ENCODE data around the gene TMEM176A.
A peak's percentile ranks its signal among the peaks of the same experiment; 100 is the strongest.

Gene TMEM176A

DNA sequence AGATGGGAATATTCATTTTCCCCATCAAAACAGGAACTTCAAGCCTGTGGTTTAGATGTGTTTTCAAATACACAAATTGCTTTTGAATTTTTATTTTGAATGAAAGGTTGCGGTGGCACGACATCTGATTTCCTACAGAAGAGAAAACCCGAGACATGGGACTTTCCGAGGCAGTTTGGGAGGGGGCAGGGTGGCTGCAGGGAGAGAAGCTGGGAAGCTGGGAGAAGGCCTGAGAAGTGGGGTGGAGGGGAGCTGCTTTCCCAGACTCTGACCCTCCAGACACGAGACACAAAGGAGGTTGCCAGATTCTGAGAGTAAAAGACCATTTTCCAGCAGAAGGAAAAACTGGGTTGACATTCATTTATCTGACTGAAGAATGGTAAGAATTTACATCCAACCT is 19.6 kb downstream of the TMEM176A start:
- no peak for DNase-seq

DNA sequence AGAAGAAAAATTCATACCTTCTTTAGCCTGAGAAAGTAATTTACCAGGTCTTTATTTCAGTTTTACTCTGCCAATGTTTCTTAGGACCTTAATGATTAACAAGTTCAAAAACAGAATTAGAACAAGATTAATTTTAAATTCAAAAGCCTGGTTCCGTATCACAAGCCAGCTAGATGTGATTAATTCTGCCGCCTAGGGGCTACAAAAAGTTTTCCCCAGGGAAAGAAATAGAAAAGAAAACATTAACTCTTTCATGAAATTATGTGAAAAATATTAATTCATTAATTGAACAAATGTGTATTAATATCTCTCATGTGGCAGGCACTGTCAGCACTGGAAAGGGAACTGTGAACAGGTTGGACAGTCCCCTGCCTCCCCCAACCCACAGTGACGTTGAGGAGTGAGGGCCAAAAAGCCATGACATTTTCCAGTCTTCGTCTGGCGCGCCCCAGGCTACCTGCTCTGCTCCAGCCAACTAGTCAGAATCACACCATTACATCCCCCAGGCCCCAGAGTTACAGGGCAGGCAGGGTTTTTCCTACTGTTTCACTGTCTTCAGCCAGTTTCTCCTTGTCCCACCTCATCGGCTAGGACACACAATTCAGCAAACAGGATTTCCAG is 20.1 kb downstream of the TMEM176A start:
- DNase-seq: no peak

- no peak for DNase-seq
Observed at GRCh38 chr7:150823043-150823442, 22.5 kb downstream of the TMEM176A start.

- DNase-seq: no peak
Observed at GRCh38 chr7:150823484-150824126, 23.0 kb downstream of the TMEM176A start.

- DNase-seq: no peak
Observed at GRCh38 chr7:150824379-150825177, 24.0 kb downstream of the TMEM176A start.

GRCh38 chr7:150826061-150826849 is 25.7 kb downstream of the TMEM176A start:
- DNase-seq: no peak

GRCh38 chr7:150828384-150828783 is 27.8 kb downstream of the TMEM176A start:
- no peak for DNase-seq

DNA sequence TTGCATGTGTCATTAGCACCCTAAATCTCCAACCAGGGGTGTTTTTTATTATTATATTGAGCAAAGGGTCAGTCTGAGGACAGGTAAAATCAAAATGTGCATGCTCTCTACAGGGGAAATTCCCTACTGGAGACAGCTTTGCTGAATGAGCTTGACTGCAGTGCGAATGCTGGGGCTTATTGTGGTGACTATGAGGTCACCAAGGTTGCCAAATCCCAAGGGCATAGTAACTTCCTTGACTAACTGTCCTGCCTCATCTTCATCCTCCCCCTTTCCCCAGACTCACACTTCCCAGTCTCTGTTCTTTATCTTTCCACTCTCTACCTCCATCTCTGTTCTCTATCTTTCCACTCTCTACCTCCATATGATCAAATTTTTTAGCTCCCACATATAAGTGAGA is 28.9 kb downstream of the TMEM176A start:
- DNase-seq: no peak

DNA sequence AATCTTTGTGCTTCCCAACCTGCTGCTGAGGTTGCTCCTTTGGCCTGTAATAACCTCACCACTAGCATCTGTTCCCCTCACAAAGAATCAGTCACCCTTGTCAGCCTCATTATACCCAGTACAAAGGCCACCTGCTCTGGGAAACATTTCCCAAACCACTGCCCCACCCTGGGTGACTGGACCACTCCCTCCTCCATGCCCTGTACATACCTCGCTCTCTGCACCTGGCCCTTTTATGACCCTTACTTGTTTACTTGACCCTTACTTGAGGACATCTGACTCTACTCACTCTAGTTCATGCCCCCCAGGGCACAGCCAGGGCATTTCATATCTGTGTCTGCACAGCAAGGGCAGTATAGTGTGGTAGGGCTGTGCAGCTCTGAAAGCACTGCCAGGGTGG is 30.4 kb downstream of the TMEM176A start:
- no peak for DNase-seq

GRCh38 chr7:150831851-150832250 is 31.3 kb downstream of the TMEM176A start:
- peak in 1 of 2 donors; percentile 0 for DNase-seq

- DNase-seq: no peak
Observed at GRCh38 chr7:150835019-150835418, 34.5 kb downstream of the TMEM176A start.

DNA sequence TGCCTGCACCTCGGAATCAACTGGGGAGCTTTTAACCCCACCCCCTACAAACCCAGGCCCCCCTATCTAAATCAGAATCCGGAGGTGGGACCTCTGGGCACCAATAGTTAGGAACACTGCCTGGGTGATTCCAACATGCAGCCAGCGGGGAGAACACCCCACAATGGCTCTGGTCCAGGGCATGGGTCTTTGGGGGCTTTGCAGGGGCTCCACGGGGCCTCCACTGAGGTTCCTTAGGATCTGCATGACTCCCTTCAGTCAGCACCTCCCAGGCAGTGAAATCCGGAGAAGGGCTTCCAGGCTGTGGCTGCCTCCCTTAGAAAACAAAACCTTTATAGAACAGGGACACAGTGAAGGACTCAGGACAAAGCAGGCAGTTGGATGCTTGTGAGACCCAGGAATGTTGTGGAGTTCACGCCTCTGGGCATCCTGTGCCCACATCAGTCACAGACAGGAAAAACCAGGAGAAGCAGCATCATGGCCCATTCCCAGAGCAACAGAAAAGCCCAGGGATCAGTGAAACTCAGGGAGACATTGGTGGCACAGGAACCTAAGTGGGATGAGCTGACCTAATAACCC is 35.2 kb downstream of the TMEM176A start:
- no peak for DNase-seq

GRCh38 chr7:150838965-150839650 is 38.5 kb downstream of the TMEM176A start:
- no peak for DNase-seq

DNA sequence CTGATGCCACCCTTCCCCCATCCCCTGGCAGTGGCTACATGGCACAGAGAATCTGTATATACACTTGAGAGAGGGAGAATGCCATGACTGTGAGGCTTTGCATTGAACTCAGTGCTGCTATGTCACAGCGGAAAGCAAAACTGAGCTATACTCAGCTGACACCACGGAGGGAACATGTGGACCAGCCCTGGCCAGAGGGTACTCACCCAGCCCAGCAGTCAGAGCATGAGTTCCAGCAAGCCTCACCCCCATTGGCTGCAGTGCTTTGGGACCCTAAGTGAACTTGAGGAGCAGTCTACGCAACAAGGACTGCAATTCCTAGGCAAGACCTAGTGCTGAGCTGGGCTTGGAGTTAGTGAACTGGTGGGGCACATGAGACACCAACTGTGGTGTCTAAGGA is 41.4 kb downstream of the TMEM176A start:
- no peak for DNase-seq

DNA sequence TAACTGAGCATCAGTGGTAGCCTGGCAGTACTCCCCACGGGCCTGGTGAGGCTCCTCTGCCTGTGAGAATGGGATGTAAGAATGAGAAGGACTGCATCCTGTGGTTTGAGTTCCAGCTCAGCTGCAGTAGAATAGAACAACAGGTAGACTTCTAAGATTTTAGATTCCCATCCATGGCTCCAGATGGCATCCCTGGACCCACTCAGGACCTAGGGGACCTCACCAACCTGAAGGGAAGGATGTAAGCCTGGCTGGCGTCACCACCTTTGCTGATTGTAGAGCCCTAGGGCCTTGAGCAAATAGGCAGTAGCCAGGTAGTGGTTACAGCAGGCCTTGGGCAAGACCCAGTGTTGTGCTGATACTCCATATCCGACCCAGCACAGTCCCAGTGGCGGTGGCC is 42.1 kb downstream of the TMEM176A start:
- no peak for DNase-seq

DNA sequence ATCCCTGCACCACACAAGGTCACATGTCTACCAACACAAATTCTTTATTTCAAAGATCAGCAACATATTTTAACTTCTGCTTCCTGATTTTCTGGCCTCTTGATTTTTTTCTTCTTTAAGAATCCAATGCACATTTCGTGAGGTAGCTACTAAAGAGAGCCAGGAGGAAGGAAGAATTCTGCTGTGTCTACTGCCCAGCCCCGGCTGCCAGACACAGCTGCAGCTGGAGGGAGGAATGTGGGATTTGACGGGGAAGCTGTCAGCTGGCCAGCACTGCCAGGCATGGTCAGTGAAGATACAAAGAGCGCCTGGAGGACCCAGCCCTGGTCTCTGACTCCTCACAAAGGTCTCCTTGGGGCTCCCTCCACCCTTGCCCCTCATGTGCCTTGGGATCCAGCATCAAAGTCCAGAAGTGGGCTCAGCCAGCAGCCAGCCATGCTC is 44.9 kb downstream of the TMEM176A start:
- DNase-seq: no peak

DNA sequence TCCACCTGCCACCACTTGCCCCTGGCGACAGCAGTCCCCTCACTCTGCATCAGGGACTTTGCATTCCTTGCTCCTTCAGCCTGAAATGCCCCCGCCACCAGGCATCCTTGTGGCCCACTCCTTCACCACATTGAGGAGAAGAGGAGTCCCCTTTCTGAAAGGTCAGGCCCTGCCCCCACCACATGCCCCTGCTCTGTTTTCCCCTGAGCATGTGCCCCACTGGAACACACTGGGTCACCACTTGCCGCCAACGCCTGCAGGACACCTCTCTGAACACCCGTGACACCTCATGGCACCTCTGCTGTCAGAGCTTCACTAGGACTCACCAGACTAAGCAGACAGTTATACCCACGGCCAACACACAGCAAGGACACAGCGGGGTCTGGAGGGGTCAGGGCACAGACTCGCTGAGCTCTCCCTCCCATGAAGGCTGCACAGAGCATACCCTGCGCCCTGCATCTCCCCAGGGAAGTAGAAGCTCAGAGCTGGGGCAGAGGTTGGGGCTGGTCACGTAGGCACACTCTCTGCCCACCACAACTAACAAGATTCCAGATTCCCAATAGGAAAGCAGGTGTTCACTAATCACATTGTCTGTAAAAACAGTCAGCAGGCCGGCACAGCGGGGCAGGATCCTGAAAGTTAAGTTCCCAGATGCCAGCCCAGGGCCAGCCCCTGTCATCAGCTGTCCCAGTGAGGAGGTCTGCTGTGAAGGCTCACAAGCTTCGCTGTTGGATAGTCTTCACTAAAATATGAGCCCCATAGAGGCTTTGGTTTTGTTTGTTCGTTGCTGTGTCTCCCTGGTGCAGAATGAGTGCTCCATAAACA is 45.9 kb downstream of the TMEM176A start:
- DNase-seq: no peak

- DNase-seq: no peak
Observed at GRCh38 chr7:150847536-150847935, 47.0 kb downstream of the TMEM176A start.

GRCh38 chr7:150848111-150848510 is 47.5 kb downstream of the TMEM176A start:
- no peak for DNase-seq

GRCh38 chr7:150848561-150849115 is 48.1 kb downstream of the TMEM176A start:
- no peak for DNase-seq
